Ishikawa (cell line): Measurements from ENCODE around the gene CHD9NB.

ENCODE experiments used
- CEBPB ChIP-seq: IDR thresholded peaks from 2 replicates; pipeline ENCODE4 v1.6.1; 2012
- TAF1 ChIP-seq: IDR thresholded peaks from 2 replicates; pipeline ENCODE4 v1.6.1; 2012; ENCODE audit warnings: low read depth, mild to moderate bottlenecking

- TF ChIP-seq TAF1 (no peak), CEBPB (no peak)
These were observed 46.0 kb upstream of the CHD9NB start for GRCh38 chr16:53098526-53099317.
